ENCODE data around the gene ZNF30.
"Not testable (repeated sequence)": the region's sequence is repeated elsewhere in the genome, so short reads cannot be mapped to it uniquely, and the experiment has no call there.

The ZNF30 gene

GRCh38 chr19:34990578-34991192, 64.0 kb downstream of the ZNF30 start:
- DNase-seq, result no peak

GRCh38 chr19:34991542-34992333, 65.0 kb downstream of the ZNF30 start:
- no peak for DNase-seq

- not testable (repeated sequence) for DNase-seq
Observed at GRCh38 chr19:34992582-34992981, 65.9 kb downstream of the ZNF30 start.

GRCh38 chr19:34994286-34994642, 67.6 kb downstream of the ZNF30 start:
- no peak for DNase-seq
